Kidney epithelial cell (primary cell): Measurements from ENCODE around the gene CDV3. TPM values are rescaled to one million over a fixed set of nuclear protein-coding genes. Genes with fewer than 3 reads are reported as not detected.

Experiments
- DNase-seq: peaks from one replicate; pipeline ENCODE4 v3.0.0-alpha.2; 2010; ENCODE audit warnings: low read depth
- H3K27me3 ChIP-seq: 2 replicates; pipeline ENCODE4 v1.6.0; 2011; ENCODE audit warnings: low read length; ENCODE audit not compliant: control insufficient read depth, insufficient read depth
- H3K36me3 ChIP-seq: 2 replicates; pipeline ENCODE4 v1.5.1; 2011; ENCODE audit warnings: low read length; ENCODE audit not compliant: control insufficient read depth, insufficient read depth
- H3K4me3 ChIP-seq: 2 replicates; pipeline ENCODE4 v1.5.1; 2011; ENCODE audit warnings: low read depth, mild to moderate bottlenecking, control low read depth, low read length
- total RNA-seq: library from RNA; depleted of rRNA; stranded (reverse); fragments of >200 nt; gene quantifications from 2 replicates; pipeline ENCODE4 v1.2.3, GENCODE V29; 2015
- TF ChIP-seq, protein P1 (sequence below): IDR thresholded peaks from 2 replicates; pipeline ENCODE4 v1.5.1; 2011; ENCODE audit warnings: mild to moderate bottlenecking, moderate library complexity, low read length, control low read depth, inconsistent platforms; ENCODE audit not compliant: insufficient read depth, poor library complexity, severe bottlenecking

Gene CDV3
- total RNA-seq, 1 donor from 2014 or later, result 244 TPM

DNA sequence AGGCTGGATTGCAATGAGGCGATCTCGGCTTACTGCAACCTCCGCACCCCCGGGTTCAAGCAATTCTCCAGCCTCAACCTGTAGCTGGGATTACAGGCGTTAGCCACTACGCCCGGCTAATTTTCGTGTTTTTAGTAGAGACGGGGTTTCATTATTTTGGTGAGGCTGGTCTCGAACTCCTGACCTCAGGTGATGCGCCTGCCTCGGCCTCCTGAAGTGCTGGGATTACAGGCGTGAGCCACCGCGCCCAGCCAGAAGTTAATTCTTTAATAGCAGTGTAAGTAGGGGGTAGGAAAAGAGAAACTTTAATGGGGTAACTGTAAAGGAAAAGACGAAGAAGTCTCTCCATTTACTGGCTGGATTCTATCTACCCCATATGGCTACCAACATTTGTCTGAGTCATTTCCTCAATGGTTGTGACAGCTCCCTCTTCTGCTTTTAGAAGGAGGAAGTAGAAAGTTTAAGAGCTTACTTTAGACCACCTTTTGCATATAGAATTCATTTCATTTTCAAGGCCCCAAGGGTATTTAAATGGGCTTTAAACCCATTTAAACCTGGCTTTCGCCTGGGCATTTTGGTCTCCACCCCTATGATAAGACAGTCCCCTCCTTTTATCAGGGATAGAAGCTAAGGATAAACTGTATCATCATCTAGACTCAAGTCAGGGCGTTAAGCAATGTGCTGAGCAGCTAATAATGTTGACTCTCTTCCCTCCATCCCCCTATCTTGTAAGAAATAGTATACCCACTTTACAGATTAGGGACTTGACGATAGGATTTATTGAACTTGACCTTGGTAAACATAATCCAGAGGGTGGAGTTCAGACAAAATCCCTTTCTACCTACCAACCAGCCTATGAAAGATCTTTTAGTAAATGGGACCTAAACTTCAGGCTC, 1.1 kb upstream of the CDV3 start:
- Histone ChIP-seq H3K4me3 (peak overlapping the region; percentile 25), H3K27me3 (no peaks in the 10 kb centered on the region), H3K36me3 (peaks cover 2% of the 10 kb centered on the region)
- TF ChIP-seq, protein P1, sequence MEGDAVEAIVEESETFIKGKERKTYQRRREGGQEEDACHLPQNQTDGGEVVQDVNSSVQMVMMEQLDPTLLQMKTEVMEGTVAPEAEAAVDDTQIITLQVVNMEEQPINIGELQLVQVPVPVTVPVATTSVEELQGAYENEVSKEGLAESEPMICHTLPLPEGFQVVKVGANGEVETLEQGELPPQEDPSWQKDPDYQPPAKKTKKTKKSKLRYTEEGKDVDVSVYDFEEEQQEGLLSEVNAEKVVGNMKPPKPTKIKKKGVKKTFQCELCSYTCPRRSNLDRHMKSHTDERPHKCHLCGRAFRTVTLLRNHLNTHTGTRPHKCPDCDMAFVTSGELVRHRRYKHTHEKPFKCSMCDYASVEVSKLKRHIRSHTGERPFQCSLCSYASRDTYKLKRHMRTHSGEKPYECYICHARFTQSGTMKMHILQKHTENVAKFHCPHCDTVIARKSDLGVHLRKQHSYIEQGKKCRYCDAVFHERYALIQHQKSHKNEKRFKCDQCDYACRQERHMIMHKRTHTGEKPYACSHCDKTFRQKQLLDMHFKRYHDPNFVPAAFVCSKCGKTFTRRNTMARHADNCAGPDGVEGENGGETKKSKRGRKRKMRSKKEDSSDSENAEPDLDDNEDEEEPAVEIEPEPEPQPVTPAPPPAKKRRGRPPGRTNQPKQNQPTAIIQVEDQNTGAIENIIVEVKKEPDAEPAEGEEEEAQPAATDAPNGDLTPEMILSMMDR, result no peak
- no peak for DNase-seq

DNA sequence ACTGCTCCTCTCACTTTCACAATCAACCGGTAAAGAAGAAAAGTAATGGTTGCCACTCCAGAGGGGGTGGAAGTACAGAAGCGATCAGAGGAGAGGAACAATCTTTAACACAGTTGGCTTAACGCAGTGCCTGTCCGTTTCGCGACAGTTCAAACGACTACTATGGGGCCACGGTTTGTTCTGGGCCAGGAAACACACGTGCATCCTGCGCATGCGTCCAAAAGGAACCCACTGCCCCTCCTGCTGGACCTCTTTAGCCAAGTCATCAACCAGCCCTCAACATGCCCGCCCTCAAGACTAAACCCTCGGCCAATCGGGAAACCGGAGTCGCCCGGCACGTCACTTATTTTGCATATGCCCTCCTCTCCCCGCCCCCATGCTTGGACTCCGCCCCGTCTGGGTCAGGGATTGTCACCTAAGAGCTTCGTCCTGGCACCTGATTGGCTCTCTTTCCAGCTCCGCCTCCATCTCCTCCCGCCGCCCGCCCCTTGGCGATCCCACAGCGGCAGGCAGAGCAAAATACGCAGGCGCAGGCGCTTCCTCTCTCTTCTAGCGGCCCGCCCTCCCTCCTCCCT, 345 bp upstream of the CDV3 start:
- Histone ChIP-seq H3K27me3 (no peaks in the 10 kb centered on the region), H3K36me3 (peaks cover 4% of the 10 kb centered on the region), H3K4me3 (peak overlapping the region; percentile 92)
- TF ChIP-seq, protein P1, result no peak
- peak; percentile 99 for DNase-seq

DNA sequence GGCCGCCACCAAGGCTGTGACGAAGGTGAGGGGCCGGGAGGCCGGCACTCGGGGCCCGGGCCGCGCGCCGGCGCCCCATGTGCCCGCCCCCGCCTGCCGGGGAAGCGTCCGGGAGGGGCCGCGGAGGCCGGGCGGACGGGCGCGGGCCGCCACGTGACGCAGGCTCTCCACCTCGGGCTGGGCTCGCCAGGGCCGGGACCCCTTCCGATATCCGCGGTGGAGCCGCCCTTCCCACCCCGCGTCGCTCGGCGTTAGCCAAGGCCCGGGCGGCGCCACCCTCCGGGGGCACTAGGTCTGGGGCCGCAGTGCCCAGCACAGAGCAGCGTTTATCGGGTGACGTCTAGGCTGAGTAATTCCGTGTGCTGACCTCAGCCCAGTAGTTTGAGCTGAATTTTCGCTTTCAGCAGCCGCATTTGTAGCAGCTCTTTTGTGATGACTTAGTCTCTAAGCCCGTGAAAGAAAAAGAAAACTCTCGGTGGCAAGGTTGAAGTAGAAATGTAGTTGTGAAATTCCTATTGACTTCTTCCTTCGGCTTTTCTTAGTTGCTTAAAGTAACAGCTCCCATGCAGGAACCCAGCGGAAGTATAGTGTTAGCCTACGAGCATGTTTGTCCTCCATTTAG, 885 bp downstream of the CDV3 start:
- TF ChIP-seq, protein P1, result peak; percentile 2
- peak overlapping the region; percentile 92 for H3K4me3 ChIP-seq
- peaks cover 4% of the 10 kb centered on the region for H3K36me3 ChIP-seq
- DNase-seq, result no peak
- no peaks in the 10 kb centered on the region for H3K27me3 ChIP-seq

DNA sequence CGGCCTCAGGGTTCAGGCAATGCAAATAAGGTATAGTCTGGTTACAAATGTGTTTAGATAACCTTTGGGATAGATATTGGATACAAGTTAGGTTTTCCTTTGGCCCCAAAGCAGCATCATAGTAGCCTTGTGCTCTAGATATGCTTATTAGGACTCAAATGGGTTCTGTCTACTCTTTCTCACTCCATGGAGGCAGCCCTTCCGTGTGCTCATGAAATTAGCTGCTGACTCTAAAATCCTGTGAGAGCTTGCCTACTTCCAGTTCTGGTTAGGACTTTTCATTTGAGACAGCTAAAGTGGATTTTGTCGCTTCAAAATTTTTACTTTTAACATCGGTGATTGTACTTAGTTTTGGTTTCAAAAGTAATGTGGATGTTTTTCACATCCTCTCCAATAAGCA, 1.6 kb downstream of the CDV3 start:
- H3K36me3 ChIP-seq, result peaks cover 4% of the 10 kb centered on the region
- no peaks in the 10 kb centered on the region for H3K27me3 ChIP-seq
- DNase-seq, result no peak
- TF ChIP-seq, protein P1, result no peak
- H3K4me3 ChIP-seq, result peak overlapping the region; percentile 92

DNA sequence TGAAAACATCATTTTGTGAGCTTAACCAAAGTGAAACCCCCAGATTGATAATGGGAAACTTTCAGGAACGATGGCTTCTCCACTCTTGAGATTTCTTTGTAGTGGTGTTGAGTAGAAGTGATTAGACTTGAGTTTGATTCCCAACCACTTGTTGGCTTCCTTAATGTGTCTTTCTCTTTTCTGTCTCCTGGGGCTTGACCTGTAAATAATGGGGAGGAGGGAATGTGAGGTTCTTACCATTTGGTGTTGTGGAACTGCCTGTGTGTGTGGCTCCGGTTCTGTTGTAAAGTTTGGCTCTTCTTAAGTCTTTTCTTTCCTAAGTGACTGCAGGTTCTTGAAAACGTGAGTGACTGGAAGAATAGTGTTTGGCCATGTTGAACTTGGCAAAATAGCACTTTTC, 2.7 kb downstream of the CDV3 start:
- Histone ChIP-seq H3K36me3 (peaks cover 4% of the 10 kb centered on the region), H3K4me3 (peak overlapping the region; percentile 27), H3K27me3 (no peaks in the 10 kb centered on the region)
- TF ChIP-seq, protein P1, result no peak
- no peak for DNase-seq
